NB4 (cell line): ENCODE results near the gene CDC16.

Experiments
- DNase-seq: peaks from one replicate; pipeline ENCODE4 v3.0.0; 2010; ENCODE audit warnings: low read depth
- H3K4me3 ChIP-seq: one replicate; pipeline ENCODE4 v1.5.1; 2011; ENCODE audit warnings: mild to moderate bottlenecking, low read depth, low read length, moderate library complexity
- MYC ChIP-seq: IDR thresholded peaks from 2 replicates; pipeline ENCODE4 v1.6.1; 2011; ENCODE audit warnings: low read depth, low read length
- POLR2A ChIP-seq: IDR thresholded peaks from 2 replicates; pipeline ENCODE4 v1.6.1; 2011; ENCODE audit warnings: mild to moderate bottlenecking; ENCODE audit not compliant: insufficient read length; ENCODE audit errors: extremely low read depth
- TF ChIP-seq, protein P1 (sequence below): IDR thresholded peaks from 2 replicates; pipeline ENCODE4 v1.6.1; 2011; ENCODE audit warnings: low read depth, low read length
- TF ChIP-seq, protein P2 (sequence below): IDR thresholded peaks from one replicate; pipeline ENCODE4 v1.5.1; 2012; ENCODE audit warnings: low read depth, low read length

Gene CDC16

DNA sequence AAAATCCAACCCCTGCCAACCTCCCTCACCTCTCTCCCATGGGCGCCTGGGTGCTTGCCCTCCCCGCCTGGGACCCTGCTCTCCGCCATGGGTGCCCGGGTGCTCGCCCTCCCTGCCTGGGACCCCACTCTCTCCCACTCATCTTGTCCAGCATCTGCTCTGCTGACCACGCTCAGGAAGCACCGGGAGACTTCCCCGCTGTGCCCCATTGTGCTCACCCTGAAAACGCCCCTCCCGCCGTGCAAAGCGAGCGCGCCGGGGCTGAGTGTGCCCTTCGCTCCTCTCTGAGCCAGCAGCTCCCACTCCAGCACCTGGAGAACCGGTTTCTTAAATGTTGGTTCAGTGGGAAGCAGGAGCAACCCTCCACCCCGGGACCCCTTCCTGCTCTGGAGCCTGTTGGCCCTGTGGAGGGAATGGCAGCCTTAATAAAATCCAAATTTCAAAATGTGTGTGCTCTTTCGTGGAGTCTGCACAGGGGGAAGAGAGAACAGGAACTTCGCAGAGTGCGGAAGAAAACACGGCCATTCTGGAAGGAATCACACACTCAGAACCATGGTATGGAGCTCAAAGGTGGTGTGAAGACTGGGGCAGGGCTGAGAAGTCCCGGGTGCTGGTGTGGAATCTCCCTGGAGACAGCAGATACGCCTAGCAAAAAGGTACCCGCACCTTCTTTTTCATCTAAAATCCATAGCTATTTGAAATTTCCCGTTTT, 23.1 kb upstream of the CDC16 start:
- no peak overlapping the region for H3K4me3 ChIP-seq
- TF ChIP-seq, protein P1, sequence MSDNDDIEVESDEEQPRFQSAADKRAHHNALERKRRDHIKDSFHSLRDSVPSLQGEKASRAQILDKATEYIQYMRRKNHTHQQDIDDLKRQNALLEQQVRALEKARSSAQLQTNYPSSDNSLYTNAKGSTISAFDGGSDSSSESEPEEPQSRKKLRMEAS, result no peak
- TF ChIP-seq, protein P2, sequence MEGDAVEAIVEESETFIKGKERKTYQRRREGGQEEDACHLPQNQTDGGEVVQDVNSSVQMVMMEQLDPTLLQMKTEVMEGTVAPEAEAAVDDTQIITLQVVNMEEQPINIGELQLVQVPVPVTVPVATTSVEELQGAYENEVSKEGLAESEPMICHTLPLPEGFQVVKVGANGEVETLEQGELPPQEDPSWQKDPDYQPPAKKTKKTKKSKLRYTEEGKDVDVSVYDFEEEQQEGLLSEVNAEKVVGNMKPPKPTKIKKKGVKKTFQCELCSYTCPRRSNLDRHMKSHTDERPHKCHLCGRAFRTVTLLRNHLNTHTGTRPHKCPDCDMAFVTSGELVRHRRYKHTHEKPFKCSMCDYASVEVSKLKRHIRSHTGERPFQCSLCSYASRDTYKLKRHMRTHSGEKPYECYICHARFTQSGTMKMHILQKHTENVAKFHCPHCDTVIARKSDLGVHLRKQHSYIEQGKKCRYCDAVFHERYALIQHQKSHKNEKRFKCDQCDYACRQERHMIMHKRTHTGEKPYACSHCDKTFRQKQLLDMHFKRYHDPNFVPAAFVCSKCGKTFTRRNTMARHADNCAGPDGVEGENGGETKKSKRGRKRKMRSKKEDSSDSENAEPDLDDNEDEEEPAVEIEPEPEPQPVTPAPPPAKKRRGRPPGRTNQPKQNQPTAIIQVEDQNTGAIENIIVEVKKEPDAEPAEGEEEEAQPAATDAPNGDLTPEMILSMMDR, result no peak
- TF ChIP-seq MYC (no peak), POLR2A (no peak)
- no peak for DNase-seq

DNA sequence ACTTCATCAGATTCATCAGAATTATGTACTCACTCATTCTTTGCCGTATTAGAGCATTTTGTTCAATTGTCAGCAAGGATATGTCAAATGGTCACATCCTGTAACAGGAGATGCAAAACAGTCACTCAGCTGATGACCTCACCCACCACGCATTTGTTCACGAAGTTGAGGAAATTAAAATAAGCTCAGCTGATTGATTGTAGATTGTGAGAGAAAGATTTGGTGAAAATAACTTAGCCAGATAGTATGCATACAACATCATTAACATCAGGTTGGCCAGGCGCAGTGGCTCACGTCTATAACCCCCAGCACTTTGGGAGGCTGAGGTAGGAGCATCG, 22.6 kb upstream of the CDC16 start:
- H3K4me3 ChIP-seq, result no peak overlapping the region
- DNase-seq, result no peak
- TF ChIP-seq, protein P1, result no peak
- TF ChIP-seq, protein P2, result no peak
- no peak for TF ChIP-seq MYC
- TF ChIP-seq POLR2A, result no peak

DNA sequence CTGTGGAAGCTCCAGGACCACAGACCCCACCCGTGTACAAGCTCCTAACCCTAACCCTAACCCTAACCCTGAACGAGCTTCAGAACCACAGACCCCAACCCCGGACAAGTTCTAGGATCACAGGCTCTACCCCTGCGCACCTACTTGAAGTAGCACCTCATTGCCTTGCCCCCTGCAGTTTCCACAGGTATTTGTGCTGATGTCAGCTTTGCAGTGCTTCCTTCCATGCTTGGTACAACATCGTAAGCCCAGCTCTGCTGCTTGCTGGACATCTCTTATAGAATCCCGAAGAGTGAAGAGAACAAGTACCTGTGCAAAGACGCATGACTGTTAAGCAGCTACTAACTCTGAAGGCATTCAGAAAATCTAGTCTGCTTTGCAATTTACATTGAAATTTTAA, 20.7 kb upstream of the CDC16 start:
- DNase-seq, result no peak
- H3K4me3 ChIP-seq, result no peak overlapping the region
- no peak for TF ChIP-seq MYC
- TF ChIP-seq, protein P2, result no peak
- TF ChIP-seq, protein P1, result no peak
- no peak for TF ChIP-seq POLR2A

DNA sequence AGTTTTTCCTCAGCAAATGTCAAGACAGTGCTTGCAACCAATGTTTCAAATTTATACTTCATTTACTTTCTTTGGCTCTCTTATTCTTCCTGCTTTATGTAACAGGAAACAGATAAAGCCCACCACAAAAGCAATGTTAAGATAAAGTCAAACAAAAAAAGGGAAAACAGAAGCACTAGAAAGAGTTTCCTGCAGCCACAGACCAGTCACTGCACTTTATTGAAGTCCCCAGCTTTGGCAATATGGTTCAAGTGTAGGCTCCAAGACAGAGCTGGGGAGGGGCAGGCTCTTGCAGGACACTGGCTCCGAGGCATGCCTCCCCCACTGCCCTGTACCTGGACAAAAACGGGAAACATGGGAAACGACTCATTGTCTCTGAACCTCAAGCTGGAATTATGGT, 15.3 kb upstream of the CDC16 start:
- H3K4me3 ChIP-seq, result no peak overlapping the region
- peak; percentile 50 for DNase-seq
- no peak for TF ChIP-seq MYC
- TF ChIP-seq, protein P1, result no peak

DNA sequence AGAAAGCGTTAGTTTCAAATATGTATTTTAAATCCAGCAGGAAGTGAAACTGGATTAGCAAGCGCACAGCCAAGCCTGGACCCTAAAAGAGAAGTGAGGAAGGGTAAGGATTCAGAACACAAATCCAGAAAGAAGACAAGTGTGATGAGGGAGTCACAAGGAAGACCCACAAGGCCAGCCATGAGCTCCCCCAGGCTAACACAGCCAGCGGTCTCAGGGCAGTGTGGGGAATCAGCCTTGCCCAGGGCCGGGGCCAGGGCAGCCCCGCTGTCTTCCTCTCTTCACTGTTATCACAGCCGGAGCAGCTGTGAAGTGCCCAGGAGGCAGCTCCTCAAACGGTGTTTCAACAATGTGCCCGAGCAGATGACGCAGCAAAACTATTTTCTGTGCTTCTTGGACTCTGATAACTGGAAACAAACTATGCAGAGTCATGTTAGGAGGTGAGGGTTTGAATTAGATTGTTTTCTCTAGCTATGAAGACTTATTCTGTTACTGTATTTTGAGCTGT, 12.2 kb upstream of the CDC16 start:
- peak; percentile 90 for DNase-seq
- no peak for TF ChIP-seq POLR2A
- TF ChIP-seq, protein P1, result peak; percentile 40; the same call in 1 of the 2 replicates

DNA sequence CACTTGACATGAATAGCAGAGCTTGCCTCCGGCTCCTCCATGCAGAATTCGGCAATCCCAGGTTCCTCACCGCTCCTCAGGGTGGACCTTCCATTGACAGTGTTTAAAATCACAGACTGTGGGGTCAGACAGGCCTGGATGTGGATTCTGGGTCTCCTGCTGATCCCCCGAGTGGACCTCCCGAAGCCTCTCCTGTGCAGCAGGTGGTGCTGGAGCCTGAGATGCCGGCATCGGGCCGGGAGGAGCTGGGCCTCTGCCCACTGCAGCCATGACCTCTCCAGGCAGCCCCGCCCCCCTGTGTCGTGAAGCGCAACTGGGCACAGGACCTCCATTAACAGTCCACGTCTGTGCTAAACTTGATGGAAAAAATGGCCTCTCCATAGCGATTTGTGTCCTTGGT, 10.5 kb upstream of the CDC16 start:
- no peak for TF ChIP-seq MYC
- TF ChIP-seq POLR2A, result no peak
- TF ChIP-seq, protein P1, result no peak
- TF ChIP-seq, protein P2, result no peak
- no peak for DNase-seq
- no peak overlapping the region for H3K4me3 ChIP-seq

More for the DNA sequence above, 12.2 kb upstream of the CDC16 start:
- H3K4me3 ChIP-seq, result peak overlapping the region; percentile 30

DNA sequence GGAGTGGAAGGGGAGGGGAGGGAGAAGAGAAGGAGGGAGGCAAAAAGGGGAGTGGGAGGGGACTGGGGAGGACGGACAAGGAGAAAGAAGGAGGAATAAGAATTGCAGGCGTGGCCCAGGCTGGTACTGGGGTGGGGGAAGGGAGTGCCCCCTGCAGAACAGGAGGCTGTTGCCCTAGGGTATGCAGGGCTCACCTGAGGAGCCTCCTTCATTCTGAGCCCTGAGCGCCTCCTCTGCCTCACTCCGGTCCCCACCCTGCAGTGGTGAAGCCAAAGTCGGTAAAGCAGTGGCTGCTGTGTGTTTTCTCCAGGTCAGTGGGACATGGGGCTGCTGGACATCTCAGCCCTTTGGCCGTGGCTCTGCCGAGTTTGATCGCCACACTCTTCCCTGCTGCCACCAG, 9.1 kb upstream of the CDC16 start:
- DNase-seq, result peak; percentile 26
- no peak overlapping the region for H3K4me3 ChIP-seq
- TF ChIP-seq, protein P2, result no peak
- TF ChIP-seq MYC, result no peak
- no peak for TF ChIP-seq POLR2A
- TF ChIP-seq, protein P1, result no peak
